NCI-H146 treated with DMSO at 0.1 percent for 48 hours (cell line): ENCODE measurements around the gene TMEM52B.

Experiments used
- DNase-seq: peaks from one replicate; lab custom pipeline; 2025; ENCODE audit not compliant: unreplicated experiment; lab: John Stamatoyannopoulos, UW

The TMEM52B gene

GRCh38 chr12:10238526-10238925, 59.7 kb downstream of the TMEM52B start:
- no peak for DNase-seq

GRCh38 chr12:10241290-10241689, 62.5 kb downstream of the TMEM52B start:
- DNase-seq = no peak
